IMR-90 (cell line): ENCODE data around the gene PANK4.

Source experiments
- CEBPB ChIP-seq: IDR thresholded peaks from 2 replicates; pipeline ENCODE4 v1.6.1; 2012; ENCODE audit warnings: low read depth, low read length, improper control_type of control experiment
- MAFK ChIP-seq: IDR thresholded peaks from 2 replicates; pipeline ENCODE4 v1.6.1; 2012; ENCODE audit warnings: low read depth, low read length, improper control_type of control experiment
- POLR2A ChIP-seq: IDR thresholded peaks from 2 replicates; pipeline ENCODE4 v1.6.1; 2012; ENCODE audit warnings: mild to moderate bottlenecking, low read depth, low read length
- RFX5 ChIP-seq: IDR thresholded peaks from 2 replicates; pipeline ENCODE4 v1.8.0; 2012; ENCODE audit warnings: low read depth, mild to moderate bottlenecking, low read length, moderate library complexity
- TF ChIP-seq, protein P1 (sequence below): conservative IDR thresholded peaks from 2 replicates; pipeline ENCODE4 v1.5.1; 2012; ENCODE audit warnings: mild to moderate bottlenecking, low read depth, low read length, improper control_type of control experiment
- TF ChIP-seq, protein P2 (sequence below): fragments of 150-350 bp; IDR thresholded peaks from 2 replicates; pipeline ENCODE4 v1.6.1; 2017; ENCODE audit warnings: mild to moderate bottlenecking, antibody characterized with exemption, low read length, low read depth

DNA sequence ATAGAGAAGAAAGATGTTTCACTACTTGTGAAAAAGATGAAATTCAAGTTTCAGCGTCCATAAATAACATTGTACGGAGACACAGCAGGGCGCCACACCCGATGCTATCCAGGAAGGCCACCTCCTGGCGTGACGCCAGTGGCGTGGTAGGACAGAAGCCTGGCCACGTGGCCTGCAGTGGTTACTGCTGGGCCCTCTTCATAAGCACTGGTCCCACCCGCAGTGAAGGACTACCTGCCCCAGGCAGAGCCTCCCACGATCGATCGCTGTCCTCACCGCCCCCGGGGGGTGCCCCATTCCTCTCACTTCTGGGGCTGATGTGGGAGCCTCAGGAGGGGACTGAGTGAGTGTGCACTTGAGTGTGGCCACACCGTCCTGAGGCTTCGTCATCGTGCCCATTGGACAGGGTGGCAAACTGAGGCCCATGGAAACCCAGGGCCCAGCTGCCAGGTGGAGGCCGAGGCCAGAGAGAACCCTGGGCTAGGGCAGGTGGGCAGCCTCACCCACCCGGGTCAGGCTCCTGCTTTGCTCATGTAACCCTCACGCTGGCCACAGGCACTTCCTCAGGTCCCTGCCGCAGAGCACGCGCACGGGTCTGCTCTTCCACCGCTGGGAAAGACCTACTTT, 15.3 kb upstream of the PANK4 start:
- no peak for TF ChIP-seq POLR2A
- TF ChIP-seq MAFK = no peak
- TF ChIP-seq, protein P1, sequence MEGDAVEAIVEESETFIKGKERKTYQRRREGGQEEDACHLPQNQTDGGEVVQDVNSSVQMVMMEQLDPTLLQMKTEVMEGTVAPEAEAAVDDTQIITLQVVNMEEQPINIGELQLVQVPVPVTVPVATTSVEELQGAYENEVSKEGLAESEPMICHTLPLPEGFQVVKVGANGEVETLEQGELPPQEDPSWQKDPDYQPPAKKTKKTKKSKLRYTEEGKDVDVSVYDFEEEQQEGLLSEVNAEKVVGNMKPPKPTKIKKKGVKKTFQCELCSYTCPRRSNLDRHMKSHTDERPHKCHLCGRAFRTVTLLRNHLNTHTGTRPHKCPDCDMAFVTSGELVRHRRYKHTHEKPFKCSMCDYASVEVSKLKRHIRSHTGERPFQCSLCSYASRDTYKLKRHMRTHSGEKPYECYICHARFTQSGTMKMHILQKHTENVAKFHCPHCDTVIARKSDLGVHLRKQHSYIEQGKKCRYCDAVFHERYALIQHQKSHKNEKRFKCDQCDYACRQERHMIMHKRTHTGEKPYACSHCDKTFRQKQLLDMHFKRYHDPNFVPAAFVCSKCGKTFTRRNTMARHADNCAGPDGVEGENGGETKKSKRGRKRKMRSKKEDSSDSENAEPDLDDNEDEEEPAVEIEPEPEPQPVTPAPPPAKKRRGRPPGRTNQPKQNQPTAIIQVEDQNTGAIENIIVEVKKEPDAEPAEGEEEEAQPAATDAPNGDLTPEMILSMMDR = no peak
- TF ChIP-seq, protein P2, sequence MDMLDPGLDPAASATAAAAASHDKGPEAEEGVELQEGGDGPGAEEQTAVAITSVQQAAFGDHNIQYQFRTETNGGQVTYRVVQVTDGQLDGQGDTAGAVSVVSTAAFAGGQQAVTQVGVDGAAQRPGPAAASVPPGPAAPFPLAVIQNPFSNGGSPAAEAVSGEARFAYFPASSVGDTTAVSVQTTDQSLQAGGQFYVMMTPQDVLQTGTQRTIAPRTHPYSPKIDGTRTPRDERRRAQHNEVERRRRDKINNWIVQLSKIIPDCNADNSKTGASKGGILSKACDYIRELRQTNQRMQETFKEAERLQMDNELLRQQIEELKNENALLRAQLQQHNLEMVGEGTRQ = no peak
- no peak for TF ChIP-seq CEBPB
- no peak for TF ChIP-seq RFX5
